ENCODE data around the gene ZSCAN31.
"Not testable (repeated sequence)": the region's sequence is repeated elsewhere in the genome, so short reads cannot be mapped to it uniquely, and the experiment has no call there.

The ZSCAN31 gene

GRCh38 chr6:28360961-28361360, 25.0 kb upstream of the ZSCAN31 start:
- H3K27ac ChIP-seq = no peak overlapping the region
- no peak for DNase-seq (ENCODE audit: low spot score)
- ChIA-PET CTCF (interaction anchor here (0.6 kb wide), 1 partner anchor 646 kb away, joined by 3 read pairs; no protein-coding TSS in a partner anchor), POLR2A (ENCODE audit: low non-redundant PET) (no interaction called here)
- TF ChIP-seq CTCF (conservative IDR thresholded peaks at IDR 0.05; ENCODE audit: low read depth) = no peak

- POLR2A ChIA-PET (ENCODE audit: low non-redundant PET); H3K27ac ChIP-seq; DNase-seq (ENCODE audit: low spot score); CTCF ChIA-PET: not testable (repeated sequence)
Observed at GRCh38 chr6:28359562-28359961, 23.6 kb upstream of the ZSCAN31 start.

- no peak overlapping the region for H3K27ac ChIP-seq
- no peak for TF ChIP-seq CTCF (conservative IDR thresholded peaks at IDR 0.05; ENCODE audit: low read depth)
- ChIA-PET POLR2A (ENCODE audit: low non-redundant PET) (no interaction called here), CTCF (no interaction called here)
- DNase-seq (ENCODE audit: low spot score) = no peak
Observed at GRCh38 chr6:28357036-28357435, 21.1 kb upstream of the ZSCAN31 start.

GRCh38 chr6:28356666-28357020, 20.7 kb upstream of the ZSCAN31 start:
- ChIA-PET CTCF (interaction anchor here (0.6 to 1.5 kb wide), 12 partner anchors 8 to 649 kb away, joined by 3 to 12 read pairs (median 4); partner anchors contain the start of gene ZKSCAN8), POLR2A (ENCODE audit: low non-redundant PET) (interaction anchor here (0.9 to 1.1 kb wide), 2 partner anchors 15 to 138 kb away, joined by 3 to 8 read pairs; no protein-coding TSS in a partner anchor)
- no peak for TF ChIP-seq CTCF (conservative IDR thresholded peaks at IDR 0.05; ENCODE audit: low read depth)
- H3K27ac ChIP-seq = peak overlapping the region; percentile 84
- DNase-seq (ENCODE audit: low spot score) = no peak

- peak overlapping the region; percentile 84 for H3K27ac ChIP-seq
- TF ChIP-seq CTCF (conservative IDR thresholded peaks at IDR 0.05; ENCODE audit: low read depth) = peak; percentile 78
- CTCF ChIA-PET = interaction anchor here (0.6 to 1.5 kb wide), 17 partner anchors 9 to 649 kb away, joined by 3 to 12 read pairs (median 4); partner anchors contain the start of gene ZKSCAN8
- POLR2A ChIA-PET (ENCODE audit: low non-redundant PET) = interaction anchor here (0.9 to 2.4 kb wide), 3 partner anchors 16 to 137 kb away, joined by 3 to 8 read pairs (median 7); partner anchors contain the start of gene ZSCAN31
- peak; percentile 66 for DNase-seq (ENCODE audit: low spot score)
Observed at GRCh38 chr6:28355743-28356665, 20.1 kb upstream of the ZSCAN31 start.

- no peak for TF ChIP-seq CTCF (conservative IDR thresholded peaks at IDR 0.05; ENCODE audit: low read depth)
- ChIA-PET CTCF (interaction anchor here (0.6 to 1.5 kb wide), 7 partner anchors 16 to 136 kb away, joined by 3 to 12 read pairs (median 4); no protein-coding TSS in a partner anchor), POLR2A (ENCODE audit: low non-redundant PET) (interaction anchor here (2.4 kb wide), 1 partner anchor 19 kb away, joined by 7 read pairs; the partner anchor contains the start of gene ZSCAN31)
- H3K27ac ChIP-seq = peak overlapping the region; percentile 84
- no peak for DNase-seq (ENCODE audit: low spot score)
Observed at GRCh38 chr6:28354688-28355554, 19.0 kb upstream of the ZSCAN31 start.
